ENCODE measurements around the gene BLVRA. TPM values are rescaled to one million over a fixed set of nuclear protein-coding genes. Genes with fewer than 3 reads are reported as not detected.
"Not testable (repeated sequence)": the region's sequence is repeated elsewhere in the genome, so short reads cannot be mapped to it uniquely, and the experiment has no call there.

The BLVRA gene
- total and polyA plus RNA-seq, 2 donors (not counting 1 experiment from before 2014, with no cell fraction given): 5.4 to 6.9 TPM

DNA sequence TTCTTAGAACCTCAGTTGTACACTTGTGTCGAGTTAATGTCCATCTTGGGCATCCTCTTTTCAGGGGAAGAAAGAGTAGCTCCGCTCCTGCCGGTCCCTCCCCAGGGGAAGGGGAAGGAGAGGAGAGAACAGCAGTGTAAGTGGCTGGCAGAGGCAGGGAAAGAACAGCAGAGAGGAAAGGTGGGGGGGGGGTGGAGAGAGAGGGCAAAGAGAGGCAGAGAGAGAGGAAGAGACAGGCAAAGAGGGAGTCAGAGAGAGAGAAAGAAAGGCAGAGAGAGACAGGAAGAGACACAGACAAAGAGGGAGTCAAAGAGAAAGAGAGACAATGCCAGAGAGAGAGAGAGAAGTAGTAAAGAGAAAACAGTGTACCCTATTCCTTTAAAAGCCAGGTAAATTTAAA, 56.9 kb downstream of the BLVRA start:
- DNase-seq: no peak
- H3K4me3 ChIP-seq (ENCODE audit: control extremely low read depth in 1 of 5, extremely low read depth in 1 of 5, insufficient read depth in 1 of 5, low read depth in 2 of 5, low read length in 4 of 5): no peak overlapping the region
- ATAC-seq (ENCODE audit: low read depth): no peak
- Mint-ChIP-seq H3K4me1 (no peaks in the 10 kb centered on the region), H3K9me3 (ENCODE audit: insufficient read depth) (no peaks in the 10 kb centered on the region), H3K27me3 (peaks cover 55% of the 10 kb centered on the region), H3K4me3 (no peak overlapping the region), H3K27ac (no peak overlapping the region)
- no peak overlapping the region for H3K9ac ChIP-seq (ENCODE audit: low read length)
- H3K4me2 ChIP-seq (replicated peaks; ENCODE audit: low read depth, low read length, poor library complexity, severe bottlenecking): no peak overlapping the region
- H3K27ac ChIP-seq (ENCODE audit: low read length in 2 of 2): no peak overlapping the region
- H3K79me2 ChIP-seq (ENCODE audit: control insufficient read depth, insufficient read depth, low read length): no peaks in the 10 kb centered on the region
- H3K27me3 ChIP-seq (replicated peaks in 1 of 4; ENCODE audit: control extremely low read depth in 1 of 4, control insufficient read depth in 3 of 4, insufficient read depth in 4 of 4, low read length in 3 of 4): peaks cover 0 to 7% (median 2%) of the 10 kb centered on the region in 4 experiments
- CTCF ChIA-PET: interaction anchor here (0.7 kb wide), 1 partner anchor 117 kb away, joined by 4 read pairs; no protein-coding TSS in a partner anchor
- no peaks in the 10 kb centered on the region for H3K4me1 ChIP-seq (ENCODE audit: control insufficient read depth in 2 of 2, insufficient read depth in 2 of 2, low read length in 2 of 2)
- no peak for TF ChIP-seq EZH2 (IDR thresholded peaks at IDR 0.05; ENCODE audit: borderline replicate concordance, insufficient read depth, low read depth, low read length, poor library complexity, severe bottlenecking)
- POLR2A ChIA-PET: no interaction called here
- H3K36me3 ChIP-seq (replicated peaks in 1 of 2; ENCODE audit: control extremely low read depth in 1 of 2, control insufficient read depth in 1 of 2, extremely low read depth in 1 of 2, insufficient read depth in 2 of 2, low read length in 1 of 2): no peaks in the 10 kb centered on the region
- intact Hi-C loops (cut with micrococcal nuclease): no loop called here
- H2AFZ ChIP-seq (ENCODE audit: insufficient read depth, low read depth, low read length, poor library complexity, severe bottlenecking): no peak overlapping the region
- no peaks in the 10 kb centered on the region for H3K9me3 ChIP-seq (ENCODE audit: control extremely low read depth in 1 of 3, control insufficient read depth in 2 of 3, insufficient read depth in 1 of 3, low read length in 2 of 3)
- H4K20me1 ChIP-seq (ENCODE audit: control insufficient read depth, insufficient read depth, low read length, poor library complexity, severe bottlenecking): no peaks in the 10 kb centered on the region
- WGBS (ENCODE audit: insufficient coverage): 83% methylated on average over 3 of the region's 3 CpGs

DNA sequence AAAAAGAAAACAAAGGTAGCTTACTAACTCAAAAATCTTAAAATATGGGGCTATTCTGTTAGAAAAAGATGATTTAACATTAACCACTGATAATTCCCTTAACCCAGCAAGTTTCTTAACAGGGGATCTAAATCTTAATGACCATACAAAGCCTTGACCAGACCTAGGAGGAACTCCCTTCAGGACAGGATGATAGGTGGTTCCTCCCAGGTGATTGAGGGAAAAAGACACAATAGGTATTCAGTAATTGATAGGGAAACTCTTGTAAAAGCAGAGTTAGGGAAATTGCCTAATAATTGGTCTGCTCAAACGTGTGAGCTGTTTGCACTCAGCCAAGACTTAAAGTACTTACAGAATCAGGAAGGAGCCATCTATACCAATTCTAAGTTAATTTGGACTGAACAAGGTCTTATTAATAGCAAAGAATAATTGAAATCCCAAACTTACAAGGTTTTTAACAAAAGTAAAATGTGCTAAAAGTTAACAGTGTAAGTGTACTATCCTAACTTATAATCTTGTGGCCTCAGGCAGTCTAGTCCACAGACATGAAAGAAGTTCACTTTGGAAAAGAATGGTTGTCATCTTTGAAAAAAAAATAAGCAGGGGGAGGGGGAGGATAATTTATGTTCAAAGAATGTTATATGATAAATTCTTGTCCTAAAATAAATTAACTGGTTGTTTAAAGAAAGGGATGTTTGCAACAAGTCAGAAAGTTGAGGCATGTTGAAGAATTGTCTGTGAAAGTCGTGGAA, 57.7 kb downstream of the BLVRA start:
- intact Hi-C loops (cut with micrococcal nuclease); H3K9me3 Mint-ChIP-seq (ENCODE audit: insufficient read depth): not testable (repeated sequence)
- WGBS (ENCODE audit: insufficient coverage): 100% methylated on average over 1 of the region's 2 CpGs

DNA sequence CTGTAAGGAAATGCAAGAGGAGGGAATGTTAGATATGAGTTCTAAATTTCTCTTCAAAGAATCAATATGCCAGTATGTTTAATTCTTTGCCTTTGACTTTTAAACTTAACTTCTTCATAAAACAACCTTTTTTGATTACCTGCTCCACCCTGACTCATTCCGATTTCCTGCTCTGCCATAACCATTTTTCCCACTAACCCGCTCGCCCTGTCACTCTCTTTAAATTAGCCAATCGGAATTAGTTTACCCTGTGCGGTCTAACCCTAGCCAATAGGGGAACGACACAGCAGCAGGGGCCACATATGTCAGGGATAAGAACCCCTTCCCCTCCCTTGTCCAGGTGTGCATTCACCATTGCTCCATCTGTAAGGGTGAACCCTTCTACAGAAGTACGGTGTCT, 64.9 kb downstream of the BLVRA start:
- H3K79me2 ChIP-seq (ENCODE audit: control insufficient read depth, insufficient read depth, low read length); ATAC-seq (ENCODE audit: low read depth); H3K4me2 ChIP-seq (replicated peaks; ENCODE audit: low read depth, low read length, poor library complexity, severe bottlenecking); H3K4me3 ChIP-seq (ENCODE audit: control extremely low read depth in 1 of 5, extremely low read depth in 1 of 5, insufficient read depth in 1 of 5, low read depth in 2 of 5, low read length in 4 of 5); CTCF ChIA-PET; H3K9me3 ChIP-seq (ENCODE audit: control extremely low read depth in 1 of 3, control insufficient read depth in 2 of 3, insufficient read depth in 1 of 3, low read length in 2 of 3); H4K20me1 ChIP-seq (ENCODE audit: control insufficient read depth, insufficient read depth, low read length, poor library complexity, severe bottlenecking); H3K27ac ChIP-seq (ENCODE audit: low read length in 2 of 2); H3K36me3 ChIP-seq (replicated peaks in 1 of 2; ENCODE audit: control extremely low read depth in 1 of 2, control insufficient read depth in 1 of 2, extremely low read depth in 1 of 2, insufficient read depth in 2 of 2, low read length in 1 of 2); H3K9me3 Mint-ChIP-seq (ENCODE audit: insufficient read depth); H3K27ac Mint-ChIP-seq; POLR2A ChIA-PET; H2AFZ ChIP-seq (ENCODE audit: insufficient read depth, low read depth, low read length, poor library complexity, severe bottlenecking); H3K4me3 Mint-ChIP-seq; DNase-seq; H3K4me1 Mint-ChIP-seq; H3K9ac ChIP-seq (ENCODE audit: low read length); H3K4me1 ChIP-seq (ENCODE audit: control insufficient read depth in 2 of 2, insufficient read depth in 2 of 2, low read length in 2 of 2); intact Hi-C loops (cut with micrococcal nuclease): not testable (repeated sequence)
- 95% methylated on average over 6 of the region's 7 CpGs for WGBS (ENCODE audit: insufficient coverage)
- H3K27me3 ChIP-seq (replicated peaks in 1 of 4; ENCODE audit: control extremely low read depth in 1 of 4, control insufficient read depth in 3 of 4, insufficient read depth in 4 of 4, low read length in 3 of 4): peaks cover 0 to 10% (median 4%) of the 10 kb centered on the region in 4 experiments
- peaks cover 60% of the 10 kb centered on the region for H3K27me3 Mint-ChIP-seq

More for the DNA sequence above, 57.7 kb downstream of the BLVRA start:
- CTCF ChIA-PET; POLR2A ChIA-PET; H3K27ac ChIP-seq (ENCODE audit: low read length in 2 of 2); H2AFZ ChIP-seq (ENCODE audit: insufficient read depth, low read depth, low read length, poor library complexity, severe bottlenecking); H3K4me3 Mint-ChIP-seq; H3K4me1 Mint-ChIP-seq; ATAC-seq (ENCODE audit: low read depth); H4K20me1 ChIP-seq (ENCODE audit: control insufficient read depth, insufficient read depth, low read length, poor library complexity, severe bottlenecking); H3K9me3 ChIP-seq (ENCODE audit: control extremely low read depth in 1 of 3, control insufficient read depth in 2 of 3, insufficient read depth in 1 of 3, low read length in 2 of 3); H3K79me2 ChIP-seq (ENCODE audit: control insufficient read depth, insufficient read depth, low read length); H3K27me3 ChIP-seq (replicated peaks in 1 of 4; ENCODE audit: control extremely low read depth in 1 of 4, control insufficient read depth in 3 of 4, insufficient read depth in 4 of 4, low read length in 3 of 4); H3K27ac Mint-ChIP-seq; H3K4me1 ChIP-seq (ENCODE audit: control insufficient read depth in 2 of 2, insufficient read depth in 2 of 2, low read length in 2 of 2); DNase-seq; H3K4me3 ChIP-seq (ENCODE audit: control extremely low read depth in 1 of 5, extremely low read depth in 1 of 5, insufficient read depth in 1 of 5, low read depth in 2 of 5, low read length in 4 of 5); H3K9ac ChIP-seq (ENCODE audit: low read length); H3K4me2 ChIP-seq (replicated peaks; ENCODE audit: low read depth, low read length, poor library complexity, severe bottlenecking); H3K36me3 ChIP-seq (replicated peaks in 1 of 2; ENCODE audit: control extremely low read depth in 1 of 2, control insufficient read depth in 1 of 2, extremely low read depth in 1 of 2, insufficient read depth in 2 of 2, low read length in 1 of 2): not testable (repeated sequence)
- H3K27me3 Mint-ChIP-seq: peaks cover 58% of the 10 kb centered on the region

All from B cell (primary cell).